CD4-positive, alpha-beta T cell treated with Interleukin-17A for 4 hours (primary cell): Measurements from ENCODE around the gene MYL2.

Experiments used
- DNase-seq: peaks from one replicate; pipeline ENCODE4 v3.0.0-alpha.2; 2020; ENCODE audit warnings: mixed read lengths

Gene MYL2

GRCh38 chr12:110929818-110930217, 9.4 kb upstream of the MYL2 start:
- no peak for DNase-seq

GRCh38 chr12:110928700-110929099, 8.3 kb upstream of the MYL2 start:
- DNase-seq, result no peak

- DNase-seq, result no peak
Measured at GRCh38 chr12:110927546-110927945, 7.2 kb upstream of the MYL2 start.

DNA sequence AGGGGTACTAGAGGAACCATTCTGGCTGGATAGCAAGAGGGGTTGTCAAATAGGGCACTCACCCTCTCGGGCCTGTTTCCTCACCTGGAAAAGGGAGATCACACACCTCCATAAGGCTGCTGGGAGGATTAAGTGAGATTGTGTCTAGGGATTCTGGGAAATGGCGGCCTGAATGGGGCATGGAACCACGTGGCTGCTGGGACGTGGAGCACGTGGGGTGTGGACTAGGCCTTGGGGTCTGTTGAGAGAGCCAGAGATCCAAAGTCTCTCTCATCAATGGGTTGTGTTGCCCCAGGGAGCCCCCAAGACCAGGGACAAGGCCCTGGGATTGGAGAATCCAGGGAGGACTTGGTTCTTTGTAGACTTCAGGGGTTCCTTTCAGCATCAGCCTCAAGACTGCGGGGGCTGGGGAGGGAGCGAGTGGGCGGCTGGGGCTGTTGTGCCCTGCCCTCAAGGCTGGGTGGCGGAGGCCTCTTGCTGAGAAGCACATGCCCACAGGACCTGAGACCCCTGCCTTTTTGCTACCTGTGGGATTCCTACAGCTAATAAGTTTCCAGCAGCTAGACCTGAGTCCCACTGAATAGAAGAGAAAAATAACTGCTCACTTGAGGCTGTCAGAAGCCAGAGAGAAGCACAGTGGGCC, 3.4 kb upstream of the MYL2 start:
- no peak for DNase-seq

DNA sequence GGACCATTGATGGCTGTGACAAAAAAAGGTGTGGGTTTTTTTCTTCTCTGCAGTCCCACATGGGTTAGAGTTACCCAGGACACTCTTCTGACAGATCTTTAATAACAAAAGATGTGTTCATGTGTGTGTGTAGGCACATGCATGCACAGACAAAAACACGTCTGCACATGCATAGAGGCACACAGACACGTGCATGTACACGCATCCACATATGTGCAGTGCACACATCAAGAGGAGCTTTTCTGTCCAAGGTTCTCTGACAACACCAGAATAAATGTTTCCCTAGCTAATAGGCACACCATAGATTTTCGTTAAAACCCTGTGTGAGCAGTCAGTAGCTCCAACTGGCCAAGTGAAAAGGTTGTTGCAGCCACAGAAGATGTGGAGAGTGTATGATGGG, 2.8 kb upstream of the MYL2 start:
- no peak for DNase-seq

- DNase-seq, result no peak
Measured at GRCh38 chr12:110922652-110923051, 2.3 kb upstream of the MYL2 start.

DNA sequence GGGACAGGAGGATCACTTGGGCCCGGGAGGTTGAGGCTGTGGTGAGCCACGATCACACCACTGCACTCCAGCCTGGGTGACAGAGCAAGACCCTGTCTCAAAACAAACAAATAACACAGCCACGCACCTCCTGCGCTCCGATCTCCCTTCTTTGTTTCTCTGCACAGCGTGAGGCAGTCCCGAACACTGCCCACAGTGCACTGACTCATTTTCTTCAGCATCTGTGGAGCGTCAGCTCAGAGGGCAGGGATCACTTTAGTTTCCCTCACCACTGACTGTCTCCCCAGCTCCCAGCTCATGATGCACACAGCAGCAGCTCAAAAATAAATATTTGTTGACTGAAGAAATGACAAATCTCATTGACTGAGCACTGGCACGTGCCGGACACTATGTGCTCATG, 883 bp upstream of the MYL2 start:
- DNase-seq, result no peak

DNA sequence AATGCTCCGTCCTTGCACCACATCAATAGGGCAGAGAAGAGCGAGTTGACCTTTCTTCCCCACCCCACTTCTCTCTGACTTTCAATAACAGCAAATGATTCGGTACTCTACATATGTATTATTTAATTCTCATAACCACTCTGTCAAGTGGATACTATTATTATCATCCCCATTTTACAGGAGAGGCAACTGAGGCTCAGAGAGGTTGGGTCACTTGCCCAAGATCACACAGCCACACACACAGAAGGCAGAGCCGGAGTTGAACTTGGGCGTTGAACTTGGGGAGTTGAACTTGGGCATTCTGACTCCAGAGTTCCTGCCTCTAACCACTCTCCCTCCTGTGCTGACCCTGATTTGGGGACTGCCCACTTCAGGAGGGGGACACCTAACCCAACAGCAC, 659 bp downstream of the MYL2 start:
- DNase-seq, result no peak

DNA sequence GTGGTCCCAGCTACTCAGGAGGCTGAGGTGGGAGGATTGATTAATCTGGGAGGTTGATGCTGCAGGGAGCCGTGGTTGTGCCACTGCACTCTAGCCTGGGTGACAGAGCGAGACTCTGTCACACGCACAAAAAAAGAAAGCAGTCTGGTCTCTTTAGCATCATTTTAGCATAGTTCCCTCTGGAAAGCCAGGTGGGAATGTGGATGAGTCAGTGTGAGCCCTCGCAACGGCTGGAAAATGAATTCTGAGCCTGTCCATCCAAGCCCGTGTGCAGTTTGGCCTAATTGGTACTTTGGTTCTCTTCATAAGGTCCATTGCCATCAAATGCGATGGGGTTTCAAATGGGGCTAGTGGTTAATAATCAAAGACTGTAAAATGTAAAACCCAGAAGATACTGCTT, 2.4 kb downstream of the MYL2 start:
- no peak for DNase-seq

- DNase-seq, result no peak
Measured at GRCh38 chr12:110917467-110917866, 2.9 kb downstream of the MYL2 start.

DNA sequence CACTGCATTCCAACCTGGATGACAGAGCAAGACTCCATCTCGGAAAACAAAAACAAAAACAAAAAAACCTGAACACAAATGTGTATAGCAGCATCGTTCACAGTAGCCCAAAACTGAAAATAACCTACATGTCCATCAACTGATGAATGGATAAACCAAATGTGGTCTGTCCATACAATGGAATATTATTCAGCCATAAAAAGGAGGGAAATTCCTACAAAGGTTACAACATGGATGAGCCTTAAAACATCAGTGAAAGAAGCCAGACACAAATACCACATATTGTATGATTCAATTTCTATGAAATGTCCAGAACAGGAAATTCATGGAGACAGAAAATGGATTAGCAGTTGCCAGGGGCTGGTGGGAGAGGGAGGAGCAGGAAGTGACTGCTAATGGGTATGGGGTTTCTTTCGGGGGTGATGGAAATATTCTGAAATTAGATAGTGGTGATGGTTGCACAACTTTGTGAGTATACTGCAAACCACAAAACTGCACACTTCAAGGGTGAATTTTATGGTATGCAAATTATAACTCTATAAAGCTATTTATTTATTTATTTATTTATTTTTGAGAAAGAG, 4.0 kb downstream of the MYL2 start:
- no peak for DNase-seq

DNA sequence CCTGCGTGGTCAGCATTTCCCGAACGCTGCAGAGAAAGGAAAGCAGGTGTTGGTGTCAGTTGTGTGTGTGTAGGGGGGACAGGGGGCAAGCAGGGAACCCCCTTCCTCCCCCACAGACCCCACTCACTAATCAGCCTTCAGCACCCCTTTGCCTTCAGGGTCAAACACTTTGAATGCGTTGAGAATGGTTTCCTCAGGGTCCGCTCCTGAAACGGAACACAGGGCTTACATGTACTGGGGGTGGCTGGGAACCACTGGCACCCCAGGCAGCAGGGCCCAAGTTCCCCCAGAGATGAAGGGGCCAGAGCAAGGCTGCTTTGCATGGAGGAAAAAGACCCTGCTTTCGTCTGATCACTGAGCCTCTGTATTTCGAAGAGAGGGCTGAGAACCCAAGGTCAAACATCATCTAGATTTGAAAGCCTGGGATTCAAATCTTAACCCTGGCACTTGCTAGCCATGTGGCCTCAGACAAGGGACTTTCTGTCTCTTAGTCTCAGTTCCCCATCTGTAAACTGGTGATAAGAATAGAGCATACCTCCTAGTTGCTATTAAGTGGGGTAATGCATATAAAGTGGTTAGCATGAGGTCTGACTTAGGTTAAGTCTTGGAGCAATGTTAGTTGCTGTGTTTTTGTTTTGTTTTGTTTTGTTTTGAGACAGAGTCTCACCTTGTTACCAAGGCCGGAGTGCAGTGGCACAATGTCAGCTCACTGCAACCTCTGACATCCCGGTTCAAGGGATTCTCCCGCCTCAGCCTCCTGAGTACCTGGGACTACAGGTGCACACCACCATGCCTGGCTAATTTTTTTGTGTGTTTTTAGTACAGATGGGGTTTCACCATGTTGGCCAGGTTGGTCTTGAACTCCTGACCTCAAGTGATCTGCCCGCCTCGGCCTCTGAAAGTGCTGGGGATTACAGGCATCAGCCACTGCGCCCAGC, 7.0 kb downstream of the MYL2 start:
- DNase-seq, result no peak

- no peak for DNase-seq
Measured at GRCh38 chr12:110912263-110912662, 8.1 kb downstream of the MYL2 start.

- DNase-seq, result no peak
Measured at GRCh38 chr12:110908377-110909152, 11.8 kb downstream of the MYL2 start.

DNA sequence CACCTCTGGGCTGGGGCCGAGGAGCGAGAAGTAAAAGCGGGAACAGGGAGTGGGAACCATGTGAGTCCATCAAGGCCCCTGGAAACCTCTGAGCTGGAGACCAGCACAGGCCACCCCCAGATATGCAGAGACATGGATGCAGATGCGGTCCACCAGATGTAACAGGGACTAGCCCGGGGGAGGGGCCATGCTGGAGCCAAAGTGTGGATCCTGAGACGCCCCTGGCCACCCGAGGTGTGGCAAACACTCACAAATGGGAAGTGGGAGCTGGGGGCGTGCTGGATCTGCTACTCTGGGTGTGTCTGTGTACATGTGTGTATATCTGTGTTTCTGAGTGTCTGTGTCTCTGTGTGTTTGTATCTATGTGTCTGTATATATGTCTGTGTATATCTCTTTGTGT, 12.8 kb downstream of the MYL2 start:
- no peak for DNase-seq

- DNase-seq, result no peak
Measured at GRCh38 chr12:110906985-110907384, 13.4 kb downstream of the MYL2 start.

GRCh38 chr12:110906516-110906915, 13.9 kb downstream of the MYL2 start:
- DNase-seq, result no peak

DNA sequence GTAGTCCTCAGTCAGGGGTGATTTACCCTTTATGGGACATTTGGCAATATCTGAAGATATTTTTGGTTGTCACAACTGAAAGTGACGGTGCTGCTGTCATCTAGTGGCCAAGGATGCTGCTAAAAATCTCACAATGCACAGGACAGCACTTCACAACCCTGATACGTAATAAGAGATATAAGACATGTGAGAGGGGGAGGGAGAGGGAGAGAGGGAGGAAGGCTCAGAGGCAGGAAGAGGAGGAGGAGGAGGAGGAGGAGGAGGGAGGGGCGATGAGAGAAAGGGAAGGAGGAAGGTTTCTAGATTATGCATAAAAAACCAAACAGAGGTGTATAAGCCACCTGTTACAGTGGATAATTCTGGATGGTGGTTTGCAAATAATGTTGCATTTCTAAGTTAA, 14.3 kb downstream of the MYL2 start:
- DNase-seq, result no peak

- DNase-seq, result no peak
Measured at GRCh38 chr12:110903511-110903910, 16.9 kb downstream of the MYL2 start.

- DNase-seq, result no peak
Measured at GRCh38 chr12:110901401-110901800, 19.0 kb downstream of the MYL2 start.

DNA sequence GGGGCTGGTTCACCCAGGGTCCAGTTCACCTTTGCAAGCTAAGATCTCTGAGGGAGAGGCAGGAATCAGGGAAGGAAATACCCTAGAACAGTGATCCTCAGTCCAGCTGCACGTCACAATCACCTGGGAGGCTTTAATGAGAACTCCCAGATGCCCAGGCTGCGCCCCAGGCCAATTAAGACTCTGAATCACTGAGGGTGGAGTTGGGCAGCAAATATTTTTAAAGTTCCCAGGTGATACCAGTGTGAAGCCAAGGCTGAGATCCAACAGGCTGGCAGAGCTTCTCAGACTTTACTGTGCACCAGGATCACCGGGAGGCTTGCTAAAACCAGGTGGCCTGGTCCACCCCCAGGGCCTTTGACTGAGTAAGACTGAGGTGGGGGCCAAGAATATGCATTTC, 23.8 kb downstream of the MYL2 start:
- DNase-seq, result no peak

- no peak for DNase-seq
Measured at GRCh38 chr12:110893956-110894355, 26.4 kb downstream of the MYL2 start.

DNA sequence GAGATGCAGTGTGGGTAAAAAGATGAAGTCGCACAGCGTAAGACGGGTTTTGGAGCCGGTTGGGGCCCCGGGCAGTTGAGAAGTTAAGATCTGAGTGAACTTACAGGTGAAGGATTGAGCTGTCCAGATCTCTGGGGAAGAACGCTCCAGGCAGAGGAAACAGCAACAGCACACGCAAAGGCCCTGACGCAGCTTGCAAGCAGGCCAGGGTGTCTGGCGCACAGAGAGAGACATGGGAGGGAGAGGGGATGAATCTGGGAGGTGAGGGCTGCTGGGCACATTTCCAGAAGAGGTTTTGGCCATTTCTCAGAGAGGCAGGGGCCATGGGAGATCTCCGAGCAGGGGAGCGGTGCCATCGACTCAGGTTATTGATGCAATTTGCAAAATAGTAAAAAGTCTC, 31.0 kb downstream of the MYL2 start:
- no peak for DNase-seq
